Embryonic facial prominence (tissue), 1 donor: ENCODE measurements around the gene ZNF670.
"Not testable (repeated sequence)": the region's sequence is repeated elsewhere in the genome, so short reads cannot be mapped to it uniquely, and the experiment has no call there.

ENCODE experiments used
- DNase-seq: peaks from one replicate; pipeline ENCODE4 v3.0.0-alpha.2; 2016; ENCODE audit errors: extremely low spot score

ZNF670 gene

GRCh38 chr1:247078258-247079140 is at the start of gene ZNF670:
ZNF670 (minus strand) TSS chr1:247078811; CDS start chr1:247078596, 215 bp downstream.
- peak; percentile 88 for DNase-seq

- DNase-seq = not testable (repeated sequence)
Observed at GRCh38 chr1:247127519-247128282, 49.1 kb upstream of the ZNF670 start.

DNA sequence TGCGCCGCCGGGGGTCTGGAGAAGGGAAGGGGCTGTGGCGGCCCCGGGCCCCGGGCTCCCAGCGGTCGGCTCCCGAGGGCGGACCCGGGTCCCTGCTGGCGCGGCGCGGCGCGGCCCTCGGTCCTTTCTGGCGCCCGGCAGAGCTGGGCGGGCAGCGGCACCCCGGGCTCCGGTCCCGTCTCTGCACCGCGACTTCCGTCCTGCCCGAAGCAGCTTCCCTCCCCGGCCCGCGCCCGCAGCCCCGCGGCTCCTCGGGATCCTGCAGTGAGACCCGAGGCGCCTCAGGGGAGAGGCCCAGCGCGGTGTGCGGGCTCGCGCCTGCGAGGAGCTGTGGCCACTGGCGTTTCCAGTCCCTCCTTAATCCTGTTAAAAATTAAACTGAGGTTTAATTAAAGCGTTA is 48.0 kb upstream of the ZNF670 start:
- DNase-seq = not testable (repeated sequence)

DNA sequence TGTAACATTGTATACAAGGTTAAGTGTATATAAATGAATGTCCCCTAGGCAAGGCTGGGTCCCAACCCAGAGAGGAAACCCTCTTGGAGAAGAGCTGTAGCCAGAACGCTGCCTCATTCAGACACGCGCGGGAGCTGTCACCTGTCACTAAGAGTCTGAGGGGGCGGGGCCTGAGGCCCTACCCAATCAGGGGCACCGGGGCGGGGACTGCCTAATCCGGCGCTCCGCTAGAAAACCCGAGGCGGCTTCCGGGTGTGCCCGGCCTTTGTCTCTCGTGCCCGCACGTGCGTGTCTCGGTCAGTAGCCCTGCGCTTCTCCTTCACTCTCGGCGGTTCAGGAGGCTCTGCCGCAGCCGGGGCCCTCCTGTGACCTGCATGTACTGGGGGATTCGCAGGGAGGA is 47.6 kb upstream of the ZNF670 start:
- DNase-seq = not testable (repeated sequence)

GRCh38 chr1:247121382-247121781 is 42.8 kb upstream of the ZNF670 start:
- no peak for DNase-seq

DNA sequence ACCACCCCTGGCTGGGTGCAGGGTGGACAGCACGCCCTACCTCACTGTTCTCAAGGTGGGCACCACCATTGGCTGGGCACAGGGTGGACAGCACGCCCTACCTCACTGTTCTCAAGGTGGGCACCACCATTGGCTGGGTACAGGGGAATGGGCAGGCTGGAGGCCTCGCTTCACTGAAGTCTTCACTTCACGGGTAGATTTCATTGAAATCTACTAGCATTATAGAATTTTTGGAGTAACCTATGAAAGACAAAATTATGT is 41.7 kb upstream of the ZNF670 start:
- not testable (repeated sequence) for DNase-seq

DNA sequence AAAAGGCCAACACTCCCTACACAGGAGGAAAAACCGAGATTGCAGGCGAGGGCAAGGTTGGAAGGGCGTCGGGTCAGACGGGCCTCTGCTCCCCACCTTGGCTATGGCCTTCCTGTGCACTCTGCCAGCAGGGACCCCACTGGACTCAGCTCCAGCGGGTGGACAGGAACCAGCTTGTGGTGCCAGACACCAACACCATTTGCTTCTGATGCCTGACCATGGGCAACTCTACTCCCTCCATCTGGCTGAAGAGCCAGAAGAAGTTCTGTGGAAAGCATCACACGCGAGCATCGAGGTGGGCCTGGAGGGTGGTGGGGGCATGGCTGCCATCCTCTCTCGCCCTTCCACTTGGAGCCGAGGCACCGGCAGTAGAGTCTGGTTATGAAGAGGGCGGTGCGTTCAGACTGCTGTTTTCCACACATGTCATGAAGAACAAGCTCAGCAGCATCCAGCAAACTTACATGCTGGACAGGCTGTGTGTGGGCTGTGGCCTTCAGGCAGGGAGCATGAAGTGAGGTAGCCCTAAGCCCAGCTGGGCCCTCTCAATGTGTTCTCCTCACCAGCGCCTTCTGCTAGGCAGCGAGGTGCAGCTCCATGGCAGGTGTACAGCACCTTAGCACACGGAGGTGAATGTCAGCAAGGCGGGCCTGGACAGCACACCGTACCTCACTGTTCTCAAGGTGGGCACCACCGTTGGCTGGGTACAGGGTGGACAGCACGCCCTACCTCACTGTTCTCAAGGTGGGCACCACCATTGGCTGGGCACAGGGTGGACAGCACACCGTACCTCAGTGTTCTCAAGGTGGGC is 41.2 kb upstream of the ZNF670 start:
- no peak for DNase-seq

GRCh38 chr1:247118946-247119446 is 40.4 kb upstream of the ZNF670 start:
- DNase-seq = no peak

DNA sequence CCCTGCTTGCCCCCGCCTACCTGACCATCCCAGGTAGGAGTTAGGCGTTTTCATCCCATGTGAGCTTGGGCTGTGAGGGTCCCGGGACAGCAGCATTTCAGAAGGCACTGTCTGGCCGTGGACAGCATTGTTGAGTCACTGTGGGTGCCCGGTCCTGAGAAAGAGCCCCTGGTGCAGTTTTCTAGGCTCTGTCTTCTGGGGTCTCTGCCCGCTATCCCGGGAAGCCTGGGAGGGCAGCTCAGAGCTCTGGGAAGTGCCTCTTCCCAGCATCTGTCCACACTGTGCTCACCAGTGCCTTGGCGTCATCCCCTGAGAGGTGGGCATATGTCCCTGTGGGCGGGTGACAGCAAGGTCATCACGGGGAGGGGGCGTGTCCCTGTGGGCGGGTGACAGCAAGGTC is 36.9 kb upstream of the ZNF670 start:
- no peak for DNase-seq

DNA sequence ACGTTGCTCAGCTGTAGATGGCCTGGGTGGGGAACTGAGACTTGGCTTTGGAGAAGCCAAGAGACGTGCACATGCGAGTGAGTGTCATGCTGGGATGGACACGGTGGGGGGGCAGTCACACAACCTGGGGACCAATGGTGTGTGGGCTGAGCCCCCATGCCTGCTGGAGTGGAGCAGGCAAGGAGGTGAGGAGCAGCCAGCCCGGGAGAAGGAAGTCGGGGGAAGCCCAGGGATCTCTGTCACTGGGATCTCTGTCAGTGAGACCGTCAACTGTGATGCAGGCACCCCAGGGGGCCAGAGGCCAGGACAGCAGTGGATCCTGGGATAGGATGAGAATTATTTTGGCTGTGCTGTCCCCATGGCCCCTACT is 36.5 kb upstream of the ZNF670 start:
- no peak for DNase-seq

DNA sequence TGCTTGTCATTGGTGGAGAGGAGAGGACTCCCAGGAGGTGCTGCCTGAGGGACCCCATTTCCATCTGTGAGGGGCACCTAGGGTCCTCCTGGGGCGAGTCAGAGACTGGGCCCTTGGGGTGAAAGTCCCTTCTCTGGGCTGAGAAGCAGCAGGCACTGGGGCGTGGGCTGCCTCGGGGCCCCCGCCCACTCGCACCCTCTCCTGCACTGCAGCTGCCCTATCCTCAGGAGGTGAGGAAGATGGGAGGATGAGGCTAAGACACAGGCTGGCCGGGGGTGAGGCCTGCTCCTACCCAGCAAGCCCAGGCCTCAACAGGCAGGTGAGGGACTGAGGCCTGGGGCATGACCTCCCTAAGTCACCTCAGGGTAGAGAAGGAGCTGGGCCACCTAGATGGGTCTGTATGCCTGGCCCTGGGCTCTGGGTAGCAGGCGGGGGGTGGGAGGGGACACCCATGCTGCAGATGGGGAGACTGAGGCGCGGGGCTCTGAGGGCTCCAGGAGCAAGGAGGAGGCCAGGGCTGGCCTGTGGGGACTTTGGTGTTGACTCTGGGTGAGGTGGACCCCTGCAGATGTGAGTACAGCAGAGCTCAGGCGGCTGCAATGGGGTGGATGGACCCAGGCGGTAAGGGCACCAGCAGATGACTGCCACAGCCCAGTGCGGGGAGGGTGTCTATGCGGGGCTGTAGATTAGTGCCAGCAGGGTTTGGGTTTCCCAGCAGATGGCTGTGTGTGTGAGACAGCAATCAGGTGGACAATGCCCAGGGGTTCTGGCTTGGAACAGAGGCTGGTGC is 35.9 kb upstream of the ZNF670 start:
- DNase-seq = no peak

GRCh38 chr1:247113733-247114271 is 35.2 kb upstream of the ZNF670 start:
- no peak for DNase-seq

DNA sequence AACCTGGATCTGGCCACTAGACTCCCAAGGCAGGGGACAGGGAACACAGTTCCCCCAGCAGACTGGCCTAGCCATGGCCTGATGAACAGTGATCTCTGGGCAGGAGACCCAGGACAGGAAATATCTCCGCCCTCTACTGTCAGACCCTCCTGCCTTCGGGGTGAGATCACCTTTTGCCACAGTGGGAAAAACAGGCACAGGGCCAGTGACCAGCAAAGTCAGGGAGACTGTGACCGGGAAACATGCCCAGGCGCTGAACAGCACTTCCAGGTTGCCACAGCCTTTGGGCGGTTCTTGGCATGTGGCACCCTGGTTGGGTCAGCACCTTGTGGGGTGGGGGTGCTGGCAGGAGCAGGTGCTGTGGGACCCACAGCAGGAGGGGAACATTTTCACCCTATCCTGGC is 34.5 kb upstream of the ZNF670 start:
- DNase-seq = no peak

GRCh38 chr1:247112479-247112781 is 33.8 kb upstream of the ZNF670 start:
- no peak for DNase-seq

DNA sequence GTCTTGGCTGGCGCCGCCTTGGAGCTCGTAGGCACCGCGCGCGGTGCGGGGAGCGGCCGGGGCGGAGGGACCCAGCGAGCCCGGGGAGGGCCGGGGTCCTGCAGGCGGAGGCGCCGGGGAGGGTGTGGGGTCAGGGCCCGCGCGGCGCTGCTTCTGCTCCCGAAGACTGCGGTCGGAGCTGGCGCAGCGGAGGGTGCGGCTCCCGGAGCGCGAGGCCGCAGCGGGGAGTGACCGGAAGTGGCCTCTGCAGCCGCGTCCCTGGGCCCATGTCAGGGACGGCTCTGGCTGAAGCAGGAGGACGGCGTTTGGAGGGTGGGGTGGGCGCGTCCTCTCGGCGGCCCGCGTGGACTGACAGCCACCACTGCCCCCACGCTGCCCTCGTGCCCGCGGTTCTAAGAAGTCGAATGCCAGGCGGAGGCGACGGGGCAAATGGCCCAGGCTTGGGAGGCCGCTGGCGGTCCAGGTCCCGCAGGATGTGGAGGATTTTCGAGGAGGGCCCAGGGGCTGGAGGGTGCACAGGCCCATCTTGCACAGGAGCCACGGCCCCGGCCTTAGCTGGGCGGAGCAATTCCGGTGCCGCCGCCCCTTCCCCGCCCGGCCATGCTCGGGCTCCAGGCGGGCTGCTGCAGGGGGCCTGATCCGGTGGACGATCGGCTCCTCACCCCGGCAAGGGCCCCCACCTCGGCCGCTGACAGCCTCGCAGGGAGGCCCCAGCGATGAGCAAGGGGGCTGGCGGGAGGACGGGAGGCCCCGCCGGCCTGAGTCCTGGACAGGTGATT is 33.3 kb upstream of the ZNF670 start:
- no peak for DNase-seq

DNA sequence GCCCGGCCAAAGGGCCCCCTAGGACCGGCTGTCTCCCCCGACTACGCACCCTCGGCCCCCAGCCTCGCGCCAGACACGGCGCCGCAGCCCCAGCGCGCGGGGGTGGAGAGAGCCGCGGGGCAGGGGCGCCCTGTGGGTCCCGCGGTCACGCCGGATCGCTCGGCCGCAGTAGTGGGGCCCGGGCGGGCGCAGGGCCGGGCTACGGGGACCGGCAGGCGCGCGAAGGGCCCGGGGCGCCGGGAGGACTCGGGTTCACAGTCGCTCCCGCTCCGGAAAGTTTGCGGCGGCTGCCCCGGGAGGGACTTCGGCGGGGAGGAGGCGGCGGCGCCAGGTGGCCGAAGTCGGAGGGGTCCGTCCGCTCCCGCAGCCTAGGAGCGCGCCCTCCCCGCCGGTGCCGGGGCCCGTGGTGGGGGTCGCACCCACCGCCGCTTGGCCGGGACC is 32.7 kb upstream of the ZNF670 start:
- no peak for DNase-seq

DNA sequence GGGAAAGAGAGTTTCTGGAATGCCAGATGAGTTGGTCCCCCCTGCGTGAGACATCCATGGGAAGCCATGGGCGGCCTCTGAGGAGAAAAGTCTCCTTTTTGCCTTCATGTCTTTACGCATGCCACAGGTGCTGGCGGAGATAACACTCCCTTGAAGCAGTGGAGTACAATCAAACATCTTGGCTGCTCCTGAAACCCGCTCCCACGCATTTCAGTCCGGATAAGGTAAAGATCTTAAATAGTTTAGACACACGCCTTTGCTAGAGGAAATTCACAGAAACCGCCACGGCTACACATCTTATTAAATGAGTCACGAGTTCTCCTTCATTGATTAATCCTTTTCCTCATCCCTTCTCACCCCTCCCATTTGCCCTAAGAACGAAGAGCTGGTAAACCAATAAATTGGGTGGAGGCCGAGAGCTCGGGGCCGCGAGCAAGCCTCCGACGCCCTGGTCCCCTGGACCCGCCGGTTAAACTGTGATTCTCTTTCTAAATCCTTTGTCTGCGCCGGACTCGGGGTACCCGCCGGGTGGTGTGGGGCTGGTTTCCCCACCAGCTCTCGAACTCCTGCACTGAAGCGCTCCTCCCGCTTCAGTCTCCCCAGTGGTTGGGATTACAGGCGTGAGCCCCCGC is 32.1 kb upstream of the ZNF670 start:
- no peak for DNase-seq

DNA sequence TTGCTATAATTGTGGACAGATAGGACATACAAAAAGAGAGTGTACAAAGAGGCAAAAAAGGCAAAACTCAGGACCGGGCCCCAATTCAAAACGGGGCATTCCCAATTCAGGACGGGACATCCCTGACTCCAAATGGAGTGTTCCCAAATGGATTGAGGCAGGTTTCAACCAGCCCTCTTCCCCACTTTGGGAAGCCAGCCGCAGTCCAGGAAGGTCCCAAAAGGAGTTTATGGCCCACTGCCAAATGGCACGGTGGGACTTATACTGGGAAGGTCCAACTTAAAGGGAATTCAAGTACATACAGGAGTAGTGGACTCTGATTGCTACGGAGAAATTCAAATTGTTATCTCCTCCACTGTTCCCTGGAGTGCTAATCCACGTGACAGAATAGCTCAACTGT is 29.1 kb upstream of the ZNF670 start:
- no peak for DNase-seq

GRCh38 chr1:247105966-247106365 is 27.4 kb upstream of the ZNF670 start:
- no peak for DNase-seq

DNA sequence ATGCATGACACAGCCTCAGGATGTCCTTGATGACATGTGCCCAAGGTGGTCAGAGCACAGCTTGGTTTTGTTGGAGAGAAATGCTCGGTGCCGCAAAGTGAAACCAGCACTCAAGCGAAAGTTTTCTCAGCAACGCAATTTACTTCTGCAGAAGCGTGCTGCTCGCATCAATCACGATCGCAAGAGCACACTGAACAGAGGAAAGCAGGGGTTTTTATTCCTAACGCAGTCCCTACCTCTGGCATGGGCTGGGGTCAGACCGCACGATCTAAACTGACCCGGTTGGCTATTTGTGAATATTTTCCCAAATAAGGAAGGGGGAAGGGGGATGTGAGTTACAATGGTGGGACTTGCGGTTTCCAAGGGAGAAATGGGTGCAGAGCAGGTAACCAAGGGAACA is 26.4 kb upstream of the ZNF670 start:
- DNase-seq = no peak
